Heart left ventricle (tissue), 13 donors: ENCODE results near the gene HMG20B.

ENCODE experiments used
- CTCF ChIP-seq, 12 donors: fragments of 200-600 bp; sonication (generic) in 4 of 12; IDR thresholded peaks; one replicate each; pipeline versions ENCODE4 v1.5.0 to v1.8.0; 2018 to 2022; ENCODE audit warnings: antibody characterized with exemption in 12 of 12, mild to moderate bottlenecking in 5 of 12
- POLR2A ChIP-seq, 2 donors: fragments of 450-650 bp; IDR thresholded peaks; one replicate each; pipeline ENCODE4 v1.6.1; 2017; ENCODE audit warnings: antibody characterized with exemption in 2 of 2, mild to moderate bottlenecking in 2 of 2, moderate library complexity in 2 of 2
- donor health status: ischemic (EF 13 %, LVEDD 7.1; RV severe dilation, severe dysfunction).
- donor health status: DM: no; HTN: yes; CAD: no.
- donor health status: DM: no; HTN: no; CAD: no.
- donor health status: ischemic (EF 25% LVEDD 6.9; RV normal size, moderate dysfunction).
- donor health status: ischemic (EF 25% LVEDD 5.7; RV mildly dilated, moderate dysfunction).
- donor health status: ischemic (EF 35%, LVEDD 5.7; RV mildly dilated, moderate dysfunction).
- donor health status: nonischemic (EF 11% LVEDD 7.7; RV severe dilation, severe dysfunction).
- donor health status: DM: yes; HTN: yes; CAD: no.
- donor health status: PGD.
- donor health status: ischemic (EF 29% LVEDD 5.4; RV normal size, mild dysfunction).
- donor health status: nonischemic (EF 23%, LVEDD 6.1; RV moderate dilation, normal function).

GRCh38 chr19:3580156-3580934 is 7.6 kb downstream of the HMG20B start:
- no peak for TF ChIP-seq CTCF (IDR thresholded peaks at IDR 0.05)
- TF ChIP-seq POLR2A (IDR thresholded peaks at IDR 0.05): no peak
